Trophoblast cell (in vitro differentiated cells and primary cell): ENCODE results near the gene CHST15.

Experiments used
- DNase-seq, 2 donors: peaks; one replicate each; pipeline ENCODE4 v3.0.0-alpha.2; 2016
- H2AFZ ChIP-seq: 2 replicates; pipeline ENCODE4 v1.6.1; 2013; ENCODE audit warnings: low read length, moderate library complexity, mild to moderate bottlenecking; ENCODE audit not compliant: insufficient read depth, poor library complexity
- H2AK5ac ChIP-seq: 2 replicates; pipeline ENCODE4 v1.6.1; 2013; ENCODE audit warnings: mild to moderate bottlenecking, low read length
- H2BK120ac ChIP-seq: 2 replicates; pipeline ENCODE4 v1.6.1; 2013; ENCODE audit warnings: low read length, mild to moderate bottlenecking, moderate library complexity; ENCODE audit not compliant: insufficient read depth, poor library complexity
- H2BK12ac ChIP-seq: 2 replicates; pipeline ENCODE4 v1.6.1; 2013; ENCODE audit warnings: mild to moderate bottlenecking, low read length, moderate library complexity
- H2BK5ac ChIP-seq: 2 replicates; pipeline ENCODE4 v1.6.1; 2013; ENCODE audit warnings: low read length, low read depth, moderate library complexity, mild to moderate bottlenecking; ENCODE audit not compliant: poor library complexity
- H3K14ac ChIP-seq: 2 replicates; pipeline ENCODE4 v1.6.1; 2013; ENCODE audit warnings: mild to moderate bottlenecking, low read length
- H3K18ac ChIP-seq: 2 replicates; pipeline ENCODE4 v1.6.1; 2013; ENCODE audit warnings: mild to moderate bottlenecking, low read length
- H3K23ac ChIP-seq: 2 replicates; pipeline ENCODE4 v1.6.1; 2013; ENCODE audit warnings: low read length
- H3K27ac ChIP-seq: 2 replicates; pipeline ENCODE4 v1.5.1; 2013; ENCODE audit warnings: low read depth, mild to moderate bottlenecking, inconsistent platforms, low read length, moderate library complexity
- H3K27me3 ChIP-seq: 2 replicates; pipeline ENCODE4 v1.6.1; 2013; ENCODE audit warnings: inconsistent platforms, mild to moderate bottlenecking, low read length, moderate library complexity; ENCODE audit not compliant: insufficient read depth
- H3K36me3 ChIP-seq, 2 experiments: 1 replicate in 1 of 2; 2 replicates in 1 of 2; pipeline ENCODE4 v1.6.1; 2013; ENCODE audit warnings: low read length in 2 of 2, mild to moderate bottlenecking in 2 of 2, moderate library complexity in 1 of 2; ENCODE audit not compliant: insufficient read depth in 2 of 2, control insufficient read depth in 1 of 2
- H3K4ac ChIP-seq: 2 replicates; pipeline ENCODE4 v1.6.1; 2013; ENCODE audit warnings: low read depth, mild to moderate bottlenecking, low read length, moderate library complexity
- H3K4me1 ChIP-seq, 2 experiments: 1 replicate in 1 of 2; 2 replicates in 1 of 2; pipeline ENCODE4 v1.6.1; 2013; ENCODE audit warnings: low read length in 2 of 2, mild to moderate bottlenecking in 2 of 2, moderate library complexity in 1 of 2; ENCODE audit not compliant: insufficient read depth in 2 of 2, control insufficient read depth in 1 of 2
- H3K4me2 ChIP-seq: 2 replicates; pipeline ENCODE4 v1.6.1; 2013; ENCODE audit warnings: inconsistent platforms, mild to moderate bottlenecking, low read length, moderate library complexity
- H3K4me3 ChIP-seq: 2 replicates; pipeline ENCODE4 v1.5.1; 2013; ENCODE audit warnings: mild to moderate bottlenecking, low read depth, low read length, inconsistent platforms
- H3K79me1 ChIP-seq: one replicate; pipeline ENCODE4 v1.6.1; 2013; ENCODE audit warnings: low read length
- H3K79me2 ChIP-seq: 2 replicates; pipeline ENCODE4 v1.6.1; 2013; ENCODE audit warnings: low read length, mild to moderate bottlenecking; ENCODE audit not compliant: control insufficient read depth, insufficient read depth, poor library complexity
- H3K9ac ChIP-seq: 2 replicates; pipeline ENCODE4 v1.6.1; 2013; ENCODE audit warnings: mild to moderate bottlenecking, low read length
- H3K9me3 ChIP-seq: 2 replicates; pipeline ENCODE4 v1.6.1; 2013; ENCODE audit warnings: low read depth, mild to moderate bottlenecking, control low read depth, inconsistent platforms, low read length; ENCODE audit not compliant: insufficient read depth
- H4K12ac ChIP-seq: 2 replicates; pipeline ENCODE4 v1.6.1; 2013; ENCODE audit warnings: low read depth, mild to moderate bottlenecking, low read length, moderate library complexity
- H4K8ac ChIP-seq: 2 replicates; pipeline ENCODE4 v1.6.1; 2013; ENCODE audit warnings: low read depth, mild to moderate bottlenecking, low read length, moderate library complexity
- H4K91ac ChIP-seq: one replicate; pipeline ENCODE4 v1.6.1; 2013; ENCODE audit warnings: low read depth, mild to moderate bottlenecking, low read length, moderate library complexity
- WGBS: extraction: QIAGEN DNeasy Blood & Tissue Kit; methylation state at CpG from one replicate; pipeline ENCODE4 v1.1.7; 2013; ENCODE audit warnings: missing lambda C conversion rate; ENCODE audit not compliant: insufficient read length, insufficient coverage; ENCODE audit errors: extremely low coverage; 5-methylcytosine and 5-hydroxymethylcytosine counted together

CHST15 gene

DNA sequence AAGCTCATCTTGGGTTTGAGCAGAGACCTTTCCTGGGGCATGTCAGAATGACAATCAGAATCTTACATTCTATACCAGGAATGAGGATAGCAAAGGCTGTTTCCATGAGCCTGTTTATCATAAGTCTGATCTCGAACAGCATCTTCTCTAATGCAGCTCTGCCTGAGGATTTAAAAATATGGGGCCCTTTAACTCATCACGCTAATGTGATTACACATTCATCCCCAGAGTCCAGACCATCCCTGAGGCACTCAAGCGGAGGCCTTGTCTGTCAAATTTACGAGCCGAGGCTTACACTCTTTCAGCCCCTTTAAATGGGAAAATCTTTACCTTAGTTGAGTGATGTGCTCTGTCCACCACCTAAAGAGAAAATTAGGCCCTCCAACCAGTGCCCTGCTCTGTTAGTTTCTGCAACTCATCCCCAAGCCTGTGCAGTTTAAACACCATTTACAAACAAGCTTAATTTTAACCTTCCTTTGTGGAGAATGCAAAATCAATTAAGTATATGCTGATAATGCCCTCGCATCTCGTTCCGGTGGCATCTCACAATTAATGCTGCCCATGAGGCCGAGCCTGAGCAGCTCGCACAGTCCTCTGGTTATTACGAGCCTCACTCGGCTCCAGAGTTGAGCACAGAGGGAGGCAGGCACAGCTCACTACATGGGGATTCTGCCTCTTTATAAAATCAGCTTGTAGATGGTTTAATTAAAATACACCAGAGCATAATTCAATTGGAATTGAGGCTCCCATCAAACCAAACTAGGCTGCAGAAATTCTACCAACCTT is 16.0 kb downstream of the CHST15 start:
- Histone ChIP-seq H3K27me3 (no peaks in the 10 kb centered on the region), H2BK5ac (no peak overlapping the region), H2BK120ac (no peak overlapping the region), H3K79me2 (no peaks in the 10 kb centered on the region), H3K27ac (peak overlapping the region; percentile 7), H2BK12ac (no peak overlapping the region), H3K9ac (no peak overlapping the region), H3K4ac (no peak overlapping the region), H3K4me2 (no peak overlapping the region), H3K14ac (no peak overlapping the region), H3K23ac (no peak overlapping the region), H4K91ac (no peak overlapping the region), H2AFZ (no peak overlapping the region), H3K79me1 (no peaks in the 10 kb centered on the region), H3K36me3 (no peaks in the 10 kb centered on the region), H3K4me3 (no peak overlapping the region), H3K4me1 (peaks cover 9 to 14% of the 10 kb centered on the region in 2 experiments), H3K18ac (no peak overlapping the region), H4K8ac (no peak overlapping the region), H3K9me3 (no peaks in the 10 kb centered on the region), H2AK5ac (no peak overlapping the region), H4K12ac (no peak overlapping the region)
- no peak for DNase-seq
- no CpG with 5 or more reads among the region's 12 CpGs for WGBS

DNA sequence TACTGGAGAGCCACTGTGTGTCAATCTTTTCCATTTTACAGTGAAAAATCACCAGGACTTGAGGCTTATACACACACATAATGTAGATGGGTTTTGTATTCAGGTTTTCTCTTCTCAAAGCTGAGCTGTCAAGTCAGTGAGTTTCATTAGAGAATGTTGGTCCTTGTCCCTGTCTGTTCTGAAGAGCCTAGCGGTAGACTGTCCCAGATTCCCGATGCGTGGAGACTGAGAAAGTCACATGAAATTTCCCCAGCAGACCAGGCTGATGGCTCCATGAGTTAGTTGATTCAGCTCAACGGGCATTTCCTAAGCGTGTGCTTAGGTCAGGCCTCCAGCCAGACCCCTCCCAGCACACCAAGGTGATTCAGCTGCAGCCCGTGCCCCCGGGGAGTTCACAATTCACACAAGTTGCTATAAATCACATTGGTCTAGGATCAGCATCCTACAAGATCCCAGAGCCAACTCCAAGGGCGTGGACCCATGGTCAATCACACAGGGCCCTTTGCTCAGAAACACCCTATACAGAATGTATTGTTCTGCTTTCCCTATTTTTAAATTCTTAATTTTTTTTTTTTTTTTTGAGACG is 17.2 kb downstream of the CHST15 start:
- Histone ChIP-seq H3K9me3 (no peaks in the 10 kb centered on the region), H2BK120ac (no peak overlapping the region), H2BK5ac (no peak overlapping the region), H3K23ac (no peak overlapping the region), H3K27ac (no peak overlapping the region), H4K91ac (no peak overlapping the region), H2AFZ (no peak overlapping the region), H3K4me1 (peaks cover 13 to 19% of the 10 kb centered on the region in 2 experiments), H3K27me3 (no peaks in the 10 kb centered on the region), H3K79me1 (no peaks in the 10 kb centered on the region), H3K9ac (no peak overlapping the region), H2AK5ac (no peak overlapping the region), H3K14ac (no peak overlapping the region), H4K12ac (no peak overlapping the region), H3K36me3 (no peaks in the 10 kb centered on the region), H3K18ac (no peak overlapping the region), H2BK12ac (no peak overlapping the region), H4K8ac (no peak overlapping the region), H3K4me3 (no peak overlapping the region), H3K4ac (no peak overlapping the region), H3K79me2 (no peaks in the 10 kb centered on the region), H3K4me2 (no peak overlapping the region)
- no peak for DNase-seq
- WGBS = no CpG with 5 or more reads among the region's 9 CpGs

DNA sequence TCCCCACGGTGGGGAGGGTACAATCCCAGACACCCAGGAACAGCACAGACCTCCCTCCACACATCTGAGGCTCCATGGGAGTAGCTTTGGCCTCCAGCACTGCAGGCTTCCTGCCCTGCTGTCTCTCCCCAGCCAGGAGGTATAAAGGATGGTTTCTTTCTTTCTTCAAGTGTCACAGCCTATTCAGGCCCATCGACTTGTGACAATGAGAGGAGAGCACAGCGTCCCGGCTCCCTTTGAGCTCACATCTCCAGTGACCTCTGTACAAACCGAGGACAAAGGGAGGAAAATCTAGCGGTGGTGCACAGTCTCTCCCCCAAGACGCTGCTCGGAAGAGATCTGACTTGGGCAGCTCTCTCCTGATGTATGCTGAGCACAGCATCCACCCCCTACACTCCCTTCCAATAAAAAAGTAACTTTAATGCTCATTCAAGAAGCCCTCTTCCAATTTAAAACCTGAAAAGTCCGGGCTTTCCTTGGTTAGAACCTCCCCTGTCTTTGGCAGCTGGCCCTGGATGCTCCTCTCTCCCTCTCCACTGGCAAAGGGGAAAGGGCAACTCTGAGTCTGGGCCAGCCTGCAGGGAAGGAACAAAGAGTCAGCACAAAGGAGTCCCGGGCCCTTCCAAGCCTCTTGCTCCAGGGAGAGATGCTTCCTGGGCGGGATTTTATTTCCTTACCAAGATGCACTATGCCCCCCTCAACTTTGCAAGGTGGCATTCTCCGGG is 18.0 kb downstream of the CHST15 start:
- H2BK5ac ChIP-seq = no peak overlapping the region
- H3K79me2 ChIP-seq = peaks cover 2% of the 10 kb centered on the region
- H3K79me1 ChIP-seq = no peaks in the 10 kb centered on the region
- no peak overlapping the region for H3K27ac ChIP-seq
- no CpG with 5 or more reads among the region's 12 CpGs for WGBS
- no peak overlapping the region for H3K9ac ChIP-seq
- peak overlapping the region; percentile 39 for H2AK5ac ChIP-seq
- no peak overlapping the region for H4K12ac ChIP-seq
- no peak overlapping the region for H2BK12ac ChIP-seq
- DNase-seq = no peak
- no peak overlapping the region for H3K4me3 ChIP-seq
- no peak overlapping the region for H2AFZ ChIP-seq
- peaks cover 11 to 19% of the 10 kb centered on the region in 2 experiments for H3K4me1 ChIP-seq
- H3K4ac ChIP-seq = no peak overlapping the region
- no peaks in the 10 kb centered on the region for H3K36me3 ChIP-seq
- no peak overlapping the region for H4K91ac ChIP-seq
- no peaks in the 10 kb centered on the region for H3K27me3 ChIP-seq
- H3K9me3 ChIP-seq = no peaks in the 10 kb centered on the region
- no peak overlapping the region for H2BK120ac ChIP-seq
- H3K18ac ChIP-seq = no peak overlapping the region
- no peak overlapping the region for H3K4me2 ChIP-seq
- no peak overlapping the region for H3K23ac ChIP-seq
- H4K8ac ChIP-seq = no peak overlapping the region
- no peak overlapping the region for H3K14ac ChIP-seq

DNA sequence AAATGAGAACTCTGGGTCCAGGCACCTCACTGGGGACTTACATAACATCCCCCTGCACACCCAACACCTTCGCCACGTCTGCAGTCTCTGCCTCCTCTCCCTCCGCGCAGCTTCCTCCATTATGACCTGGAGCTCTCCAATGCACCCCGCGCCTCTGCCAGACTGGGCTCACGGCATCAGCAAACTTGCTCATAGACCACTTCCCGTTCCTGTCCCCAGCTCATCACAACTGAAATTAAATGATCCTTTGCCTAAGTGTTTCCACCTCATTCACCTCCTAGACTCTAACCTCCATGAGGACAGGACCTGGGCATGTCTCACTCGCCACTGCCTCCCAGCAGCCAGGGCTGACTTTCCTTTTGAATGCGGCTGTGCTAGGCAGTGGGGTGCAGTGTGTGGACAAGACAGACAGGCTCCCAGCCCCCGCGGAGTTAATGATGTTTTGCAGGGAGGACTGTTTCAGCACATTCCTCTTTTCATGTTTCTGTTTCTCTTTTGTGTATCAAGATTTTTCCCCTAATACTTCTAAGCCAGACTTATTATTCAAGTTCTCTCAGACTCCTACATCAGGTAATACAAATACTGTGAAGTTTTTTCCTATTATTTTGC is 18.8 kb downstream of the CHST15 start:
- no peak overlapping the region for H3K27ac ChIP-seq
- no peaks in the 10 kb centered on the region for H3K9me3 ChIP-seq
- WGBS = no CpG with 5 or more reads among the region's 12 CpGs
- no peak for DNase-seq
- no peaks in the 10 kb centered on the region for H3K79me1 ChIP-seq
- H3K4me3 ChIP-seq = no peak overlapping the region
- no peak overlapping the region for H2BK120ac ChIP-seq
- no peak overlapping the region for H3K4ac ChIP-seq
- no peak overlapping the region for H2BK5ac ChIP-seq
- no peaks in the 10 kb centered on the region for H3K27me3 ChIP-seq
- H2BK12ac ChIP-seq = no peak overlapping the region
- no peak overlapping the region for H4K12ac ChIP-seq
- no peak overlapping the region for H3K4me2 ChIP-seq
- no peak overlapping the region for H2AK5ac ChIP-seq
- H3K9ac ChIP-seq = no peak overlapping the region
- H3K18ac ChIP-seq = no peak overlapping the region
- H3K14ac ChIP-seq = no peak overlapping the region
- peaks cover 11 to 19% of the 10 kb centered on the region in 2 experiments for H3K4me1 ChIP-seq
- no peak overlapping the region for H2AFZ ChIP-seq
- no peak overlapping the region for H3K23ac ChIP-seq
- H4K91ac ChIP-seq = no peak overlapping the region
- no peak overlapping the region for H4K8ac ChIP-seq
- peaks cover 2% of the 10 kb centered on the region for H3K79me2 ChIP-seq
- no peaks in the 10 kb centered on the region for H3K36me3 ChIP-seq
